Forelimb muscle (tissue), 1 donor: ENCODE measurements around the gene ITGA5. TPM values are rescaled to one million over a fixed set of nuclear protein-coding genes. Genes with fewer than 3 reads are reported as not detected.
"Not testable (repeated sequence)": the region's sequence is repeated elsewhere in the genome, so short reads cannot be mapped to it uniquely, and the experiment has no call there.

Experiments
- DNase-seq: peaks from one replicate; pipeline ENCODE4 v3.0.0-alpha.2; 2013; ENCODE audit warnings: low read depth
- polyA plus RNA-seq: library from polyadenylated mRNA; unstranded; fragments of 120-200 nt; gene quantifications from one replicate; pipeline ENCODE4 v1.2.1, GENCODE V29; 2013; ENCODE audit not compliant: insufficient read length

ITGA5 gene
- polyA plus RNA-seq, 1 donor = 98.8 TPM

DNA sequence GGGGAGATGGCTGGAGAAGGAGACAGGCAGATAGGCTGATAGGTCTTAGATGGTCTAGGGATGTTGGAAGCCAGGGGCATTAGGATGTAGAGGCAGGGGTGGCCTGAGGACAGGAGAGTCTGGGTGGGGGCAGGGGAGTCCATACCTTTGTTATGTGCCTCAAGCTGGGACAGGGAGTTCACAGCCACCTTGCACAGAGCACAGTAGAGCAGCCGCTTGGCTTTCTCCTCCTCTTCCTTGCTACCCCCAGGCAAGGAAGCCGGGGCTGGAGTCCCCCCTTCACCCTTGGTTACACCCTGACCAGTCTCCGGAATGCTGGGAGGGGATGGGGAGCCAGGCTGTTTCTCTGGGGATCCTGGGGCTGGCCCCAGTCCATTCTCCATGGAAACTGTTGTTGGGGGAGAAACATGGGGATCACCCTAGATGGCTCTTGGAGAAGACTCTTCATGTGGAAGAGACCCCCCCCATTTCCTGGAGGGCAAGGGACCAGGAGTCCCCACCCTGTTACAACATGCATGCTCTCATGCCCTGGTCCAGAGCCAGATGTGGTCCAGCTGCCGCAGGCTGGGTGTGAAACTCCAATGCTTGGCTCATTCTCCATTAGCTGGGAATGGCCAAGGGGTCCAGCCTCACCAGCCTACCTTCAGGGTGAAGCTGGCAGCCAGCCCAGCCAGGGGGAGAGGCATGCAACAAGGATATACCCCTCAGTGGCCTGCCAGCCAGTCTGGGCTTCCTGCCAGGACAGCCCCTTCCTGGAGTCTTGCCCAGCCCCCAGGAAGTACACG, 47.5 kb downstream of the ITGA5 start:
- no peak for DNase-seq

DNA sequence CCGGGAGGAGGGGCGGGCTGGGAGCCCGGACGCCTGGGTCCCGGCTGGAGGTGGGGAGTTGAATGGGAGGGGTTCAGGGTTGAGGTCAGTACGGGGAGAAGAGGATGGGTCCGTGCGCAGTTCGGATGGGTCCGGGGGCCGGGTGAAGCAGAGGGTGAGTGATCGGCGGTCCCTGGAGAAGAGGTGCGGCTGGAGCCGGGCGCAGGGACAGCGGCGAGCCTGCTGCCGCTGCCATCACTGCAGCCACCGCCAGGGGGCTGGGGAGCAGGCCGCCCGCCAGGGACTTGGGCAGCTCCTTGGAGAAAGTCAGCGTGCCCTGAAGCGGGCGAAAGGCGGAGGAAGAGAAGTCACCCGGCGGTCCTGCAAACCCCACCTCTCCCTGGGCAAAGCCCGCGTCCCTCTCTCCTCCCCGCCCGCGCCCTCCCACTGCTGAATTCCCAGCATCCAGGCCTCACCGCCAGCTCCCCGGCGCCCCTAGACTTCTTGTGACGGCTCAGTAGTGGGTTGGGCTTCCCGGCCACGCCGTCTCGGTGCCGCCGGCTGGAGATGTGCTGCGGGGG, 48.8 kb downstream of the ITGA5 start:
- DNase-seq = no peak

DNA sequence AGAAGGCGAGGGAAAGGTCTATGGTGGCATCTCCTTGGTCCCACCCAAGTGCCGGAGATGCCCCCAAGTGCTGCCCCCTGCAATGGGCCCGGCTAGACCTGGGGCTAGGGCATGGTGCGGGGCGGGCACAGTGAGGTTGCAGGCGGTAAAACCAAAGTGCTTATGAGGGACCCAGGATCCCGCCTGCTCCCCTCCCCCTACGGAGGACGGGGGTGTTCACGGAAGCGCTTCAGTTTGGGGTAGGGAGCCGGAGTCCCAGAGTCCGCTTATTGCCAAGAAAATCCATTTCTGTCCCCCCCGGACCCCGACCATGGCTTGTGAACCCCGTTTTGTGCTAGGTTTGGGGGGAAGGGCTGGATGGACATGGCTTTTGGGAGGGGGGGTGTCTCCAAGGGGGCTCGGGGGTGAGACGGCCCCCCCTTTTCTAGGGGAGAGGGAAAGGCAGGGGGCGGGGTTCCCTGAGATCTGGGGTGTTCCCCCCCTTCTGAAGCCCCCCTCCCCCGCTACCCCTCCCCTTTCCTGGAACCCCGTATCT, 49.4 kb downstream of the ITGA5 start:
- no peak for DNase-seq

DNA sequence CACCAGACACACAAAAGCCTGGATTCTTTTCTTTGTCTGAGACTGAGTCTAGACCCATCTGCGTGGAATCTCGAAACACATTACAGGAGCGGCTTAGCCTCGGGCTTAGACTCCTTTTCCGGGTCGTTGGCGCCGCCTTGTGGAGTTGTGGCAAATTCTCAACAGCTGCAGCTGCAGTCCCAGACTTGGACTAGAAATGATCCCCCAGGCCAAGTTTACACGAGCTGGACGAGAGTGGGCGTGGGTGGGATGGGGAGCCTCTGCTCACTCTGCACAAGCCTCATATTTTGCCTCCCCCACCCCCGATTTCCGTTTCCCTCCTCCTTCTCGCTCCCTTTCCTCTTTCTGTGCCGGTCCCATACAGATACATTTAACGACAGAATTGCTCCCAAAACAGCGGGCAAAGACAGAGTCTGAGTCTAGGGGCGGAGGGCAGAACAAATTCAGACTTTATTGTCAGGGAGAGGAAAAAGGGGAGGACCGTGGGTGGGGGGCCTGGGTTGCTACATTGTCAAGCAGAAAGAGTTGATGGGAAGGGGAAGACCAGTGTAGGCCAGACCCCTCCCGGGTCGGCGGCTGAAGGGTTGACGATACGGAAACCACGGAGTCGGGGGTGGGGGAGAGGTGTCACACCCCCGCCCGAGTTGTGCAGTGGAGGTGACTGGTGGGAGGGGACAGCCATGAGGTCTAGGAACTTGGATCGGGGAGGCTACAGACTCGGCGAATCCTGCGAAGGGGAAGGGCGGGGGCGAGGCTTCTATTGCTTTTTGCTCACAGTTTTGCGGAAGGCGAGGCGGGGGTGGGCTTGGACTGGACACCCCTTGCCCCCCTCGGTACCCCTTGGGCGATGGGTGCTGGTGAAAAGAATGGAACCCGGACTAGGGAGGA, 50.1 kb downstream of the ITGA5 start:
- DNase-seq = peak; percentile 92

DNA sequence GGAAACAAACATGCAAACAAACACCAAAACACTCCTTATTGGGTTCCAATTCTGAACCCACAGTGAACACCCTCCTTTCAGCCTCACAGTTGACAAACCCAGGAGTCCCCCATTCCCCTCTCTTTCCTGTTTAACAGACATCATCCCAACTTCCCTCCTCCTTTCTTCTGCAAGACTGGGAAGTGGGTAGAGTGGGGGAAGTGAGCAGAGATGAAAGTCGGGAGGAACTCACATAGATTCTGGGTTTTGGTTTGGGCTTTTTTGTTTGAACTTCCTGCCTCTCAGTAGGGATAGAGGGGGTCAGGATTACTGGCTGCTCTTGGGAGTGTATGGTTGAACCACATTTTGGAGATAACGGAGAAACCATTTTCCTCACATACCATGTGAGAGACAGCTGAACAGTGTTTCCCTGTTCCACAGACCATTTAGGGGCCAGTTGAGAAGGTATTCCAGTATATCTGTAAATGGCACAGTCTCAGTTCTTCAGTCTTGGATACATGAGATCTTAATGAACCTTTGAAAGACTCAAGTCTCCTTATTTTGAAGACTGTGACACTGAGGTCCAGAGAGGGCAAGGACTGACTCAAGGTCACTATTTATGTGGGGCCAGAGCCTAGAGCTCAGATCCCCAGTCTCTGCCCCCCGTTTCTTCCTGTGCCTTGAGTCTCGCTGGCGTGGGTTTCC, 50.9 kb downstream of the ITGA5 start:
- DNase-seq = no peak

DNA sequence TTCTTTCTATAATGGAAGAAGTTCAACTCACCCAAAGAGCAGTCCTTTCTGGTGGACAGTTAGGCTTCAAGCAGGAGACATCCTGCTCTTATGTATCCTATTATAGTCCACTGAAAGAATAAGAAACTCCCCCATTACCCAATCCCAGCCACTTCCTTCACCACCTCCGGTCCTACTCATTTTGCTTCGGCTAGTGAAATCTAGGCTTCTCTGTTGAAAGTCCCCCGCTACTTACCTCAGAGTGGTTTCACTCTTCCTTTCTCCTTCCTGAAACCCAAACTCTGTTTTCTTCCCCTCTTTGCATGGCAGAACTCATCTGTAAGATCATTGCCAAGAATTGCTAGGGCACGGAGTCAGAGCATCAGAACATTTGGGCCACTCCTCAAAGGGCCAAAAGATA, 54.7 kb downstream of the ITGA5 start, which contains the start of gene GPR84:
Gene GPR84 (minus strand): TSS at position 74 of the 400 bp plus-strand sequence. CDS start 635 bp downstream, outside the sequence.
- no peak for DNase-seq

DNA sequence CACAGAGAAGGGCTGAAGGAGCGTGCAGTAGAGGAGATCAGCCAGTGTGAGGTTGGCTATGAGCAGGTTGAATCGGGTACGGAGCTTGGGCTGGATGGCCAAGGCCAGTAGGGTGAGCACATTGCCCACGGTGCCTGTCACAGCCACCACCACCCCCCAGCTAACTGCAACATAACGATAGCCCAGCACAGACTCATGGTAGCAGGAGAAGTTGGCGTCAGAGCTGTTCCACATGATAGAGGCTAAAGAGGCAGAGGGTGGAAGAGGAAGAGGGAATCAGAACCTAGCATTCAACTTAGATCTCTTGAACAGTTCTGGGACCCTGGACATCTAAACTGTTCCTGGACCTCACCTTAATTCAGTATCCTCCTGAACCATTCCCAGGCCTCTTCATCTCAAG, 55.4 kb downstream of the ITGA5 start:
- no peak for DNase-seq

DNA sequence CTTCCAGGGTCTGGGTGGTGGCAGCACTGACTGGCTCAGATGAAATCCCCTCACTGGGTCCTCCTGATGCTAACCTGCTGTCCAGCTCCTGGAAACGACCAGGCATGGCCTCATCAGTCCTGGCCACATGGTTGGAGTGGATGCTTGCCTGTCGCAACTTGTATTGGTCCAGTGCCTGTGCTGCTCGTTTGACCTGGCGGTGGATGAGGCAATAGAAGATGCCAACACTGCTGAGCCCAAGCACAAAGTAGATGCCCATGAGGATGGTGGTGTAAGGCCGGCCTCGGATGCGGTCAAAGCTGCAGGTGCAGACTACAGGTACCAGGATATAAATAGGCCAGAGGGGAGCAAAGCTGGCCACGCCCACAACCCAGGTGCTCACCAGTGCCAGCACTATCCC, 56.0 kb downstream of the ITGA5 start:
- DNase-seq = no peak

DNA sequence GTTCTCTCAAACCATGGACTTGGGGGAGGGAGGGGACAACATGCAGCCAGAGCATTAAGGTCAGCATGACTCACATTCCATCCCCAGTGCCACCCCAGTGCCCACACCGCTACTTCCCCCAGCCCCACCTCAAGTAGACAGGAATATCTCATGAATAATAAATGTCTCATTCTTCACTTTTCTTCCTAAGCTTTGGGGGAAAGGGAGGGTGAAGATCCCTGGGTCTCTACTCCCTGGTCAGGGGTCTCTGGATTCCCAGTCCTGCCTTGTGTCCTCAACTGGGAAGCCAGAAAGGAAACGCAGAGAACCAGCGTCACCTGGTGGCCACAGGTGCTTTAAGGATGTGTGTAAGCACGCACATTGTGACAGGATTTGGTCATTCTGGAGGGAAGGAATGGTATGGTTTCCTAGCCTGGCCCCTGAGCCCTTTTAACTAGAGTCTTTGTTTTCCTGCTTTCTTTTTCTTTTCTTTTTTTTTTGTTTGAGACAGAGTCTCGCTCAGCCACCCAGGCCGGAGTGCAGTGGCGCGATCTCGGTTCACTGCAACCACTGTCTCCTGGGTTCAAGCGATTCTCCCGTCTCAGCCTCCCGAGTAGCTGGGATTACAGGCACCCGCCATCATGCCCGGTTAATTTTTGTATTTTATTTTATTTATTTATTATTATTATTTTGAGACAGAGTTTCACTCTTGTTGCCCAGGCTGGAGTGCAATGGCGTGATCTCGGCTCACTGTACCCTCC, 58.2 kb downstream of the ITGA5 start:
- DNase-seq = no peak

DNA sequence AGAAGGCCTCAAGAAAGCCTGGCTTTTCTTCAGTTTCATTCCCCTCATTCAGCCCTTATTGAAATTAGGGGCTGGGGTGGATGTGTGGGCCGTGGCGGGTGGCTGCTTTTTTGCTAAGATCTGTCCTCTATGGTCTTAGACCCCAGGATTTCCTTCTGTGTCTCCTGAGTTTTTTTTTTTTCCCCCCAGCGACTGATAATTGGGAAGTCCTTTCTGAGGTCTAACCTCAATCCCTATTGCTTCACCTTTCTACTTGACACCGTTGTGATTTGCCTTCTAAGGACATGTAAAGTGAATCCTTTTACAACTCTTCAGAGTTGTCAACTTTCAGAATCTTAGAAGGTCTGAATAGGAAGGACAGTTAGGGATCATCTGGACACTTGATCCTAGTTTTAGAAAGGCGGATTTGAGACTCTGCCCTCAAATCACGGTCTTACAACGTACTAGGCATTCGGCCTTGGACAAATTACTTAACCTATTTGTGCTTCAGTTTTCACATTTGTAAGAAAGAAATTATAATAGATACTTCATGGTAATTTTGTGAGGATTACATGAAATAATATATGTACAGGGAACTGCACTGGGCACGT, 59.2 kb downstream of the ITGA5 start:
- no peak for DNase-seq

DNA sequence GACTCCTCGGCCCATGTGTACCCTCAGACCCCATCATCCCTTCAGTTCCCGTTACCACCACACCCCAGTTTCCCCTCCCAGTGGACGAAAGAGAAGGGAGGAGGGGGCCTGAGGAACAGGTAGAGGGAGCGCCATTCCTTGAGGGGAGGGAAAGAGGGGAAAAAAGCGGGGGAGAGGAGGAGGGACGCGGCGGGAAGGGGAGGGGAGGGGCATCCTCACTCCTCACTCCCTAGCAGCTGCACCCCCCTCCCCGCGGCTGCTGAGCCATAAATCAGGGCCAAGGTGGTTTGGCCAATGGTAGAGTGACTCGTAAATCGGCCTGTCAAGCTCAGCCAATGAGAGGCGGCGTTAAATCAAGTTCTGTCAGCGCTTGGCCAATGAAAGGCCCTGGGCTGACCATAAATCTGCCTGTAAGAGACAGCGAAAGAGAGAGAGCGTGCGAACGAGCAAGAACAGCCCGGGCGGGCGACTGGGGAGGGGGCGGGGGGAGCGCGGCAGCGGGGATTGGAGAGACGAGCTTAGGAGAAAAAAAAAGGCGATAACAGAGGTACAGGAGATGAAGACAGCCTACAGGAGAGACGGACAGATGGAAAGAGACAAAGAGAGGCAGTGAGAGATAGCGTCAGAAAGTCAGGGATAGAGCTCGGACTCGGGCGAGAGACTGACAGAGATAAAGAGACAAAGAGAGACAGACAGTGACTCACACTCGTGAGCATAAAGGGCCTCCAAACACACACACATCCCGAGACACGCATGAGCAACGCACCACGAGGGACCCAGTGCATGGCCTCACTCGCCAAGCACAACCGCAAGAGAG, 59.9 kb downstream of the ITGA5 start:
- DNase-seq = peak; percentile 99

DNA sequence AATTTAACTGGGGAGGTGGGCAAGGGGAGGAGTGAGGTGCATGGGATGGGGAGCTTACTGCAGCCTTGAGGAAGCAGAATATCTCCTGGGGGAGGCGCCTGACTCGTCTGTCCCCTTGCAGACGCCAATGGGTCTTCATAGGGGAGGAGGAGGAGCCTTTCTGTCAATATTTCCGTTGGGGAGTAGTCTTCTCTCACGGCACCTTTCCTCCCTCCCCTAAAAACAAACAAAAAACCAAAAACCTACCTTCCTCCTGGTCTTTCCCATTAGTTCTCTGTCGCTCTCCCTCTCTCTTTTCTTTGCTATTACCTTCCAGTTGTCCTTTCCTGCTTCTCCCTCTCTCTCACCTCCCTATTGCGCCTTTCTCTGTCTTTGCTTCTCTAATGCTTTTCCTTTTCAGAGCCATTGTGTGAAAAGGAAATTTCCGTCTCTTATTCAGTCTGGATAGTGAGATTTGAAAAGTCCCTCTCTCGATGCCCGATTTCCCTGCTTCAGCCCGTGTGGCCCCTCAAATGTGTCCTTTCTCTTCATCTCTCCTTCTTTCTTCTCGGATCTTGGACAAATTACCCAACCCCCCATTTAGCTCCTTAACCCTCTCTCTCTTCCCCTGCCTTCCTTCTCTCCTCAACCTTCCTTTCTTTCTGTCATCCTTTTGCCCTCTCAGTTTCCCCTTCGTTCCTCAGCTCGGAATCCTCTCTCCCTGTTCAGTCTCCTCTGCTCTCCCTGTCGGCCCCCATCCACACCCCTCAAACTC, 60.7 kb downstream of the ITGA5 start:
- DNase-seq = no peak

DNA sequence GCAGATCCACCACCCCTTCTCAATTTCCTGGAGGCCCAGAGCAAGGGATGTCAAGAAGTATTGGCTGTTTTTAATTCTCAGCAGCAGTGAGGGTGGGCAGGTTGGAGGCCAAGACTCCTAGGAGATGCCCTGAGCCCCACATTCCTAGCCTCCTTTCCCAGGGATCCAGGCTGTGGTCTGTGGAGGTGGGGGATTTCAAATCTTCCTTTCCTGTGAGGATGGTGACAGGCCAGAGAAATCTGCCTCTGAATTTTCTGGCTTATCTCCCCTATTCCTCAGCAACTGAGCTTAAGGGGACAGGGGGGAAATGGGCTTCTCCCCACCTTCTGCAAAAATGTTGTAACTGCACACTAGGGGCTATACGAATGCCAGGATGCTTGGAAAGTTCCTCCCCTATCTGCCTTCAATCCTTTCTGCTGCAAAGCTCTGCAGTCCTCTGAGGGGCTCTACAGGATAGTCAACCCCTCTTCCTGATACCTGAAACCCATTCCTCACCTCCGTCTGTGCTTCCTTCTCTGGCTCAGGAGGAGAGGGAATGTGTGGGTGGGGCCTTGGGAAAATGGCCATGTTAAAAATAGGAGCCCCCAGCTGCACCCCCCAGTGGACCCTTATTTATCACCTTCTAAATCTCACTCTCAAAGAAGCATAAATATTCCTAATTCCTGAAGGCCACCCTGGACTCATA, 61.4 kb downstream of the ITGA5 start:
- no peak for DNase-seq

DNA sequence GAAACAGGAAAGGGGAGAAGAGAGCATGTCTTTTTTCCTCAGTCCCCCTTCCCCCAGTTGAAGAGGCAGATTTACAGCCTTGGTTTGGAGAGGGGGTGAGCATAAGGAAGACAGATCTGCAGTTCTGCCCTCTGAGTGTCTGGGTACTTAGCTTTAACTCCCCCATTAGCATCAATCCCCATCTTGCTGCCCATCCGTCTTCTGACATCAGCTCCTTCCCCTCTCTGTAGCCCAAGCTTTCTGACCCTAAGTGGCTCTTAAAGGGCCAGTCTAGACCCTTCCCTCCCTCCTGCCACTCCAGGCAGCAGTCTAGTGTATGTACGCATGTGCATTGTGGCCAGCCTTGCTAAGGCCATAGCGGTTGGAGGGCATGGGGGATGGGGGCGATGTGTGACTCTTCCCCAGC, 62.1 kb downstream of the ITGA5 start:
- DNase-seq = no peak

DNA sequence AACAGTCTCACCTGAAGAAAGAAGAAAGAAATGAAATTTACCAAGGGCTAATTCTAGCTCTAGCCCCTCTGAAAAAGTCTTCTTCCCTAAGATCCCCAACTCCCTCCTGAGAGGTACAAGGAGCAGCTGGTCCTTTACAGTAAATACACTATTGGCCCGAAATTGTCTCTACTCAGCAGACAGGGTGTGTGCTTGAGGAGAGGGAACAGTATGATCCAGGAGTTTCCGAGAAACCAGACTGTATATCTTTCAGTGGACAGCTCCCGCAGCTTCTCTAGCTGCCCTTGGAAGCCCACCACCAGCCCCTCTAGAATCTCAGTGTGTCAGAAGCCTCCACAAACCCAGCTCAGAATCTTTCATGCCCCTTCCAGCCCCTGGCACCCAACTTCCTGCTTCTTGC, 62.8 kb downstream of the ITGA5 start:
- no peak for DNase-seq

DNA sequence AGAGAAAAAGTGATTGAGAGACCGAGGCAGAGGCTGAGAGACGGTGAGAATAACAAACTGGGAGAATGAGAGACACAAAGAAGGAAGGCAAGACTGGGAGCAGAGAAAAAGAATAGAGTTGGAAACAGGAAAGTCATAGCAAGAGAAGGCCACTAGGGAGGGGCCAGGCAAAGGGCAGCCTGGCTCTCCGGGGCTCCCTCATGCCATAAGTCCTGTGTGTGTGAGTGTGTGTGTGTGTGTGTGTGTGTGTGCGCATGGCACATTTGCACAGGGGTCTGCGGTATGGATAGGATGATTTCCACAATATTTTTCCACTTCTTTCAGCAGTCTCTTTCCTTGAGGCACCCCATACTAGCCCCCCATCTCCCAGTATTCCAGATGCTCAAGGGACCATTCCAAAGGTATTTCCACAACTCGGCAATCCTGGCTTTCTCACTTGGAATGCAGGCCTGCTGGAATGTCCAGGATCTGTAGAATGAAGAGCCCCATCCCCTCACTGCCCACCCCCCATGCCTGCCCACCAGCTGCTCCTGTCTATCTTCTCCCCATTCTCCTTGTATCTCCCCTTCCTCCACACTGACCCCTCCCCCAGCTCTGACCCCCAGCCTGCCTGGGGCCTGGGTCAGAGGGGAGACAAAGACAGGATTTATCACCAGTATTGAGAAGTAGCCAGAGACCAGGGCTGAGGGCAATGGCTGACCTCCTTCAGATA, 63.8 kb downstream of the ITGA5 start:
- no peak for DNase-seq

DNA sequence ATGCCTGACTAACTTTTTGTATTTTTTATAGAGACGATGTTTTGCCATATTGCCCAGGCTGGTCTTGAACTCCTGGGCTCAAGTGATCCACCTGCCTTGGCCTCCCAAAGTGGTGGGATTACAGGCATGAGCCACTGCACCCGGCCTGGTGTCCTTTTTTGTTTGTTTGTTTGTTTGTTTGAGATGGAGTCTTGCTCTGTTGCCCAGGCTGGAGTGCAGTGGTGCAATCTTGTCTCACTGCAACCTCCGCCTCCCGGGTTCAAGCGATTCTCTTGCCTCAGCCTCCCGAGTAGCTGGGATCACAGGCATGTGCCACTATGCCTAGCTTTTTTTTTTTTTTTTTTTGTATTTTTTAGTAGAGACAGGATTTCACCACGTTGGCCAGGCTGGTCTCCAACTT, 64.8 kb downstream of the ITGA5 start:
- DNase-seq = not testable (repeated sequence)
